Right lobe of liver (tissue), 4 donors: Measurements from ENCODE around the gene MAP2K2.

Experiments
- POLR2A ChIP-seq: fragments of 450-650 bp; IDR thresholded peaks from one replicate; pipeline ENCODE4 v1.6.1; 2017; ENCODE audit warnings: antibody characterized with exemption, mild to moderate bottlenecking
- TF ChIP-seq, protein P1 (sequence below), 4 donors: fragments of 200-600 bp in 3 of 4; fragments of 450-650 bp in 1 of 4; IDR thresholded peaks; one replicate each; pipeline versions ENCODE4 v1.5.1 to v1.8.0; 2016 to 2022; ENCODE audit warnings: antibody characterized with exemption in 4 of 4, mild to moderate bottlenecking in 2 of 4
- donor health status: DM: no; HTN: no; CAD: no.
- donor health status: DM: no; HTN: no; CAD: no.
- donor health status: DM: no; HTN: yes; CAD: no.

DNA sequence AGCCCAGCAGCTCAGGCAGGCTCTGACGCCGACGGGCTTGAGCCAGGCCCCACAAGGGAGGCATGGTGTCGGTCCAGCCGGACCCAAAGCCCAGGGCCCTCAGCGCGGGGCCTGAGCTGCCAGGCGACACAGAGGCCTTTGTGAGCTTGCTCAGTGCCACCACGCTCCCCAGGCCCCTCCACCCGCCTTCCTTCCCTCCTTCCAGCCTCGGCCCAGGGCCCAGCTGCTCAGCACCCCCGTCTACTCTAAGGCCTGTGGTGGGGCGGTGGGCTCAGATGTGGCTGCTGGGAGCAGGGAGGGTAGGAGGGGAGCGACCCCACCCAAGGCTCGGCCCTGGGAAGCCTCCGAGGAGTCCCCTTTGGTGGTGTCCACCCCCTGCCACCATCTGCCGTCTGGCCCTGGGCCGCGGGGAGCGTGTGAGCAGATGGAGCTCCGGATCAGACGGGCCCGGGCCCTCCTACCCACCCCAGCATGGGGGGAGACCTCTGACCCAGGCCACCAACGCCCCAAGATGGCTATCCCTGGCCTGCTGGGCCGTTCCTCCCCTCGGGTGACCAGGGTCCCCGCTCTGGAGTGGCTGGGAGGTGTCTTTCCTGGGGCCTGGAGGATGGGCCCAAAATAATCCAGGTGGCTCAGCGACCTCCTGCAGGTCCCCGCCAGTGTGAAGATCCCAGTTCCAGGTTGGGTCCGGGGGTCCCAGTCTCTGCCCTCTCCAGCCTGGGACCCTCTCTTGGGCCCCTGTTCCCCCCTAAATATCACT is 65.0 kb downstream of the MAP2K2 start:
- TF ChIP-seq, protein P1, sequence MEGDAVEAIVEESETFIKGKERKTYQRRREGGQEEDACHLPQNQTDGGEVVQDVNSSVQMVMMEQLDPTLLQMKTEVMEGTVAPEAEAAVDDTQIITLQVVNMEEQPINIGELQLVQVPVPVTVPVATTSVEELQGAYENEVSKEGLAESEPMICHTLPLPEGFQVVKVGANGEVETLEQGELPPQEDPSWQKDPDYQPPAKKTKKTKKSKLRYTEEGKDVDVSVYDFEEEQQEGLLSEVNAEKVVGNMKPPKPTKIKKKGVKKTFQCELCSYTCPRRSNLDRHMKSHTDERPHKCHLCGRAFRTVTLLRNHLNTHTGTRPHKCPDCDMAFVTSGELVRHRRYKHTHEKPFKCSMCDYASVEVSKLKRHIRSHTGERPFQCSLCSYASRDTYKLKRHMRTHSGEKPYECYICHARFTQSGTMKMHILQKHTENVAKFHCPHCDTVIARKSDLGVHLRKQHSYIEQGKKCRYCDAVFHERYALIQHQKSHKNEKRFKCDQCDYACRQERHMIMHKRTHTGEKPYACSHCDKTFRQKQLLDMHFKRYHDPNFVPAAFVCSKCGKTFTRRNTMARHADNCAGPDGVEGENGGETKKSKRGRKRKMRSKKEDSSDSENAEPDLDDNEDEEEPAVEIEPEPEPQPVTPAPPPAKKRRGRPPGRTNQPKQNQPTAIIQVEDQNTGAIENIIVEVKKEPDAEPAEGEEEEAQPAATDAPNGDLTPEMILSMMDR (IDR thresholded peaks at IDR 0.05) = no peak
- TF ChIP-seq POLR2A = peak; percentile 14
